HepG2 (cell line): ENCODE measurements around the gene APOC3. TPM values are rescaled to one million over a fixed set of nuclear protein-coding genes. Genes with fewer than 3 reads are reported as not detected.

ENCODE experiments used
- ATAC-seq: fragments of 200-7000 bp; cut with Tn5 transposase; 3 replicates; pipeline ENCODE4 v1.9.1; 2020; ENCODE audit warnings: mild to moderate bottlenecking, moderate library complexity
- Bru-seq: library from RNA; stranded (reverse); fragments of 400-500 nt; gene quantifications from one replicate; lab custom pipeline; 2021; lab: Mats Ljungman, UMichigan
- BruChase-seq, 2 experiments: library from RNA; stranded (reverse); fragments of 400-500 nt; gene quantifications; one replicate each; lab custom pipeline; 2021; lab: Mats Ljungman, UMichigan
- BruUV-seq: library from RNA; stranded (reverse); fragments of 400-500 nt; replicated peaks from 2 replicates; lab custom pipeline; 2021; lab: Mats Ljungman, UMichigan
- CTCF ChIA-PET: fragments of 300-600 bp; formaldehyde crosslinking; extraction: SDS; loops from one replicate; lab custom pipeline; 2021; ENCODE audit warnings: low total read pairs, inconsistent platforms, low intra/inter-chr PET ratio; lab: Yijun Ruan, JAX
- POLR2A ChIA-PET: fragments of 350-600 bp; sonication (Branson Sonifier 250); formaldehyde crosslinking; loops from one replicate; lab custom pipeline; 2020; ENCODE audit warnings: antibody characterized with exemption, inconsistent platforms; lab: Yijun Ruan, JAX
- DNase-seq: peaks from one replicate; pipeline ENCODE4 v3.0.0-alpha.2; 2015; ENCODE audit warnings: low spot score
- FAIRE-seq: peaks from 3 replicates; lab custom pipeline; 2011; peaks lifted over from hg19 to GRCh38; lab: Jason Lieb, UNC
- H2AFZ ChIP-seq: one replicate; pipeline ENCODE4 v1.6.1; 2011; ENCODE audit warnings: low read length, inconsistent platforms
- H3K27ac ChIP-seq: fragments of 300-600 bp; 3 replicates; pipeline ENCODE4 v1.8.0; 2011; ENCODE audit warnings: mixed run types, mild to moderate bottlenecking, mixed read lengths, low read length, inconsistent platforms; ENCODE audit not compliant: insufficient read depth; ENCODE audit errors: extremely low read length
- H3K27me3 ChIP-seq, 2 experiments: fragments of 200-600 bp in 1 of 2; 2 replicates in 1 of 2; 3 replicates in 1 of 2; pipeline versions ENCODE4 v1.6.0 to v1.8.0; 2011; ENCODE audit warnings: low read length in 2 of 2, mild to moderate bottlenecking in 2 of 2, moderate library complexity in 2 of 2, inconsistent platforms in 1 of 2; ENCODE audit not compliant: insufficient read depth in 2 of 2, control insufficient read depth in 1 of 2
- H3K36me3 ChIP-seq, 2 experiments: fragments of 200-600 bp in 1 of 2; replicated peaks in 1 of 2; 2 replicates in 1 of 2; 3 replicates in 1 of 2; pipeline versions ENCODE4 v1.5.1 to v1.8.0; 2011; ENCODE audit warnings: low read length in 2 of 2, inconsistent platforms in 1 of 2; ENCODE audit not compliant: insufficient read depth in 2 of 2, control insufficient read depth in 1 of 2
- H3K4me1 ChIP-seq: 2 replicates; pipeline ENCODE4 v1.5.1; 2012; ENCODE audit warnings: low read length, inconsistent platforms; ENCODE audit not compliant: insufficient read depth
- H3K4me2 ChIP-seq: 2 replicates; pipeline ENCODE4 v1.6.0; 2011; ENCODE audit warnings: low read depth, low read length, inconsistent platforms
- H3K4me3 ChIP-seq, 3 experiments: fragments of 200-600 bp in 1 of 3; sonication (generic), shearing (Covaris generic) in 1 of 3; replicated peaks in 1 of 3; 2 replicates each; pipeline ENCODE4 v1.5.1; 2011 to 2016; ENCODE audit warnings: low read length in 3 of 3, inconsistent platforms in 2 of 3, low read depth in 2 of 3, mild to moderate bottlenecking in 2 of 3, control low read depth in 1 of 3, mixed read lengths in 1 of 3; ENCODE audit not compliant: insufficient read depth in 1 of 3
- H3K79me2 ChIP-seq: one replicate; pipeline ENCODE4 v1.6.1; 2011; ENCODE audit warnings: low read length, inconsistent platforms; ENCODE audit not compliant: insufficient read depth
- H3K9ac ChIP-seq: 2 replicates; pipeline ENCODE4 v1.6.0; 2011; ENCODE audit warnings: mild to moderate bottlenecking, low read depth, low read length, inconsistent platforms; ENCODE audit not compliant: insufficient read depth
- H3K9me3 ChIP-seq: 2 replicates; pipeline ENCODE4 v1.5.1; 2012; ENCODE audit warnings: mild to moderate bottlenecking, low read length
- H4K20me1 ChIP-seq: 2 replicates; pipeline ENCODE4 v1.6.0; 2011; ENCODE audit warnings: inconsistent platforms, mild to moderate bottlenecking, low read length, moderate library complexity; ENCODE audit not compliant: insufficient read depth
- CBX5 ChIP-seq: sonication (generic); formaldehyde crosslinking; IDR thresholded peaks from 2 replicates; pipeline ENCODE4 v1.4.0; 2020; ENCODE audit warnings: missing genetic modification reagents, borderline replicate concordance
- CENPX ChIP-seq: sonication (generic); formaldehyde crosslinking; IDR thresholded peaks from 2 replicates; pipeline ENCODE4 v1.9.0; 2021; ENCODE audit warnings: mild to moderate bottlenecking, missing genetic modification reagents, moderate library complexity
- FOSL1 ChIP-seq: sonication (generic); formaldehyde crosslinking; IDR thresholded peaks from 2 replicates; pipeline ENCODE4 v1.9.0; 2021; ENCODE audit warnings: missing genetic modification reagents, borderline replicate concordance
- GABPA ChIP-seq, 2 experiments: IDR thresholded peaks; 2 replicates each; pipeline ENCODE4 v1.6.1; 2011 to 2016; ENCODE audit warnings: low read depth in 2 of 2, low read length in 1 of 2, missing biosample characterization in 1 of 2, missing genetic modification characterization in 1 of 2
- HNRNPL ChIP-seq: fragments of 200-400 bp; formaldehyde crosslinking; IDR thresholded peaks from 2 replicates; pipeline ENCODE4 v1.6.1; 2017; ENCODE audit warnings: mild to moderate bottlenecking, low read depth, low read length
- MYNN ChIP-seq: sonication (generic); formaldehyde crosslinking; IDR thresholded peaks from 2 replicates; pipeline ENCODE4 v1.4.0; 2020; ENCODE audit warnings: mild to moderate bottlenecking, low read depth, missing genetic modification reagents
- NFE2L1 ChIP-seq: sonication (generic); formaldehyde crosslinking; IDR thresholded peaks from 2 replicates; pipeline ENCODE4 v1.4.0; 2020; ENCODE audit warnings: missing genetic modification reagents, mild to moderate bottlenecking, borderline replicate concordance
- STAG1 ChIP-seq: sonication (generic); formaldehyde crosslinking; IDR thresholded peaks from 2 replicates; pipeline ENCODE4 v1.4.0; 2020; ENCODE audit warnings: missing genetic modification reagents
- TBX3 ChIP-seq: fragments of 450-650 bp; IDR thresholded peaks from 2 replicates; pipeline ENCODE4 v1.6.1; 2017; ENCODE audit warnings: antibody characterized with exemption, mild to moderate bottlenecking, inconsistent platforms, borderline replicate concordance
- ZBTB1 ChIP-seq: sonication (generic); formaldehyde crosslinking; IDR thresholded peaks from 2 replicates; pipeline ENCODE4 v1.4.0; 2020; ENCODE audit warnings: missing genetic modification reagents, borderline replicate concordance
- ZBTB14 ChIP-seq: sonication (generic); formaldehyde crosslinking; IDR thresholded peaks from 2 replicates; pipeline ENCODE4 v1.4.0; 2020; ENCODE audit warnings: missing genetic modification reagents
- ZSCAN20 ChIP-seq: sonication (generic); formaldehyde crosslinking; IDR thresholded peaks from 2 replicates; pipeline ENCODE4 v1.4.0; 2020; ENCODE audit warnings: missing genetic modification reagents, mild to moderate bottlenecking, borderline replicate concordance
- WGBS: methylation state at CpG from one replicate; pipeline ENCODE4 v1.1.6; 2017; ENCODE audit warnings: low lambda C conversion rate; 5-methylcytosine and 5-hydroxymethylcytosine counted together
- in situ Hi-C: cut with HindIII; loops from 2 replicates; pipeline ENCODE4 v1.10.0; 2017; ENCODE audit warnings: low pct_unique_long_range_greater_than_20kb; ENCODE audit not compliant: extremely low pct_ligation_motif_present
- intact Hi-C: fragments of 100-400 bp; cut with micrococcal nuclease; formaldehyde crosslinking; loops from one replicate; pipeline ENCODE4 v1.10.0; 2022; ENCODE audit not compliant: unreplicated experiment
- long read RNA-seq, 2 experiments: library from RNA in 1 of 2; library from polyadenylated mRNA in 1 of 2; stranded (forward) in 1 of 2; unstranded in 1 of 2; transcript quantifications; one replicate each; pipeline ENCODE4 v2.0.0, GENCODE V29; 2019 to 2022
- polyA minus RNA-seq, 3 experiments: library from RNA; depleted of rRNA, polyadenylated mRNA; stranded (reverse); fragments of >200 nt; gene quantifications; 2 replicates each; pipeline ENCODE4 v1.2.3, GENCODE V29; 2011; ENCODE audit warnings: low replicate concordance in 1 of 3
- polyA plus RNA-seq, 8 experiments: library from polyadenylated mRNA; depleted of rRNA in 3 of 8; stranded (reverse) in 7 of 8; unstranded in 1 of 8; fragments of >200 nt; fragmentation: Illumina TruSeq in 4 of 8; extraction: Trizol in 4 of 8; gene quantifications; 2 replicates each; pipeline versions ENCODE4 v1.2.1 to v1.2.3, GENCODE V29; 2011 to 2016; ENCODE audit warnings: low read depth in 4 of 8, missing spikeins in 1 of 8, mixed read lengths in 1 of 8; ENCODE audit not compliant: insufficient read depth in 1 of 8
- total RNA-seq, 5 experiments: library from RNA; depleted of rRNA; stranded (reverse); fragments of >200 nt; fragmentation: Illumina TruSeq; extraction: Trizol; gene quantifications; 2 replicates each; pipeline ENCODE4 v1.2.3, GENCODE V29; 2016; ENCODE audit warnings: low read depth in 1 of 5
- TF ChIP-seq, protein P1 (sequence below): IDR thresholded peaks from 2 replicates; pipeline ENCODE4 v1.6.1; 2016; ENCODE audit warnings: low read depth, control low read depth
- TF ChIP-seq, protein P2 (sequence below): sonication (generic); formaldehyde crosslinking; IDR thresholded peaks from 2 replicates; pipeline ENCODE4 v1.4.0; 2020; ENCODE audit warnings: missing genetic modification reagents

Gene APOC3
- total RNA-seq (2016; rRNA removed; fragmentation: Illumina TruSeq; extraction: Trizol) = 179 and 314 TPM in 2 replicates
- 470 and 617 TPM in 2 replicates for total RNA-seq (2016; cell fraction: cytosol; rRNA removed; fragmentation: Illumina TruSeq; extraction: Trizol; ENCODE audit: low read depth)
- total RNA-seq (2016; cell fraction: insoluble cytoplasmic fraction; rRNA removed; fragmentation: Illumina TruSeq; extraction: Trizol) = 191 and 310 TPM in 2 replicates
- 250 and 324 TPM in 2 replicates for total RNA-seq (2016; cell fraction: membrane; rRNA removed; fragmentation: Illumina TruSeq; extraction: Trizol)
- total RNA-seq (2016; cell fraction: nucleus; rRNA removed; fragmentation: Illumina TruSeq; extraction: Trizol) = 211 and 238 TPM in 2 replicates
- 687 and 1,005 TPM in 2 replicates for polyA plus RNA-seq (2011; rRNA removed)
- 944 and 988 TPM in 2 replicates for polyA plus RNA-seq (2011; cell fraction: cytosol; rRNA removed)
- polyA plus RNA-seq (2011; cell fraction: nucleus; rRNA removed) = 255 and 392 TPM in 2 replicates
- 921 and 1,213 TPM in 2 replicates for polyA plus RNA-seq (2012)
- 724 and 925 TPM in 2 replicates for polyA plus RNA-seq (2016; cell fraction: cytosol; fragmentation: Illumina TruSeq; extraction: Trizol; ENCODE audit: low read depth)
- 243 and 253 TPM in 2 replicates for polyA plus RNA-seq (2016; cell fraction: insoluble cytoplasmic fraction; fragmentation: Illumina TruSeq; extraction: Trizol; ENCODE audit: low read depth)
- polyA plus RNA-seq (2016; cell fraction: membrane; fragmentation: Illumina TruSeq; extraction: Trizol; ENCODE audit: low read depth) = 332 and 399 TPM in 2 replicates
- 479 and 488 TPM in 2 replicates for polyA plus RNA-seq (2016; cell fraction: nucleus; fragmentation: Illumina TruSeq; extraction: Trizol; ENCODE audit: insufficient read depth, low read depth)
- 493 TPM in 1 of 2 replicates, not detected in the other for polyA minus RNA-seq (2011; rRNA and poly(A)+ RNA removed; ENCODE audit: low replicate concordance)
- 182 and 185 TPM in 2 replicates for polyA minus RNA-seq (2011; cell fraction: cytosol; rRNA and poly(A)+ RNA removed)
- 38.8 and 66.1 TPM in 2 replicates for polyA minus RNA-seq (2011; cell fraction: nucleus; rRNA and poly(A)+ RNA removed)
- percentile 91 among the genes with signal in this experiment for Bru-seq, nascent RNA
- BruChase-seq, experiment 1, labeled RNA remaining after a 6-hour chase = percentile 75 among the genes with signal in this experiment
- BruChase-seq, experiment 2, labeled RNA remaining after a 2-hour chase = percentile 68 among the genes with signal in this experiment
- long read RNA-seq, experiment 1, transcript APOC3-201 (4 exons, 550 nt) = major isoform, 509 of 622 reads
- long read RNA-seq, experiment 1, transcript APOC3-205 (3 exons, 541 nt) = minor isoform, 40 of 622 reads
- long read RNA-seq, experiment 1, partial matches to known transcripts = 15 of 622 reads
- long read RNA-seq, experiment 1, other reads (novel, unspliced or antisense) = 56 of 622 reads
- long read RNA-seq, experiment 2, transcript APOC3-201 (4 exons, 550 nt) = major isoform, 286 of 470 reads
- long read RNA-seq, experiment 2, transcript APOC3-205 (3 exons, 541 nt) = minor isoform, 69 of 470 reads
- long read RNA-seq, experiment 2, partial matches to known transcripts = 41 of 470 reads
- long read RNA-seq, experiment 2, other reads (novel, unspliced or antisense) = 74 of 470 reads

DNA sequence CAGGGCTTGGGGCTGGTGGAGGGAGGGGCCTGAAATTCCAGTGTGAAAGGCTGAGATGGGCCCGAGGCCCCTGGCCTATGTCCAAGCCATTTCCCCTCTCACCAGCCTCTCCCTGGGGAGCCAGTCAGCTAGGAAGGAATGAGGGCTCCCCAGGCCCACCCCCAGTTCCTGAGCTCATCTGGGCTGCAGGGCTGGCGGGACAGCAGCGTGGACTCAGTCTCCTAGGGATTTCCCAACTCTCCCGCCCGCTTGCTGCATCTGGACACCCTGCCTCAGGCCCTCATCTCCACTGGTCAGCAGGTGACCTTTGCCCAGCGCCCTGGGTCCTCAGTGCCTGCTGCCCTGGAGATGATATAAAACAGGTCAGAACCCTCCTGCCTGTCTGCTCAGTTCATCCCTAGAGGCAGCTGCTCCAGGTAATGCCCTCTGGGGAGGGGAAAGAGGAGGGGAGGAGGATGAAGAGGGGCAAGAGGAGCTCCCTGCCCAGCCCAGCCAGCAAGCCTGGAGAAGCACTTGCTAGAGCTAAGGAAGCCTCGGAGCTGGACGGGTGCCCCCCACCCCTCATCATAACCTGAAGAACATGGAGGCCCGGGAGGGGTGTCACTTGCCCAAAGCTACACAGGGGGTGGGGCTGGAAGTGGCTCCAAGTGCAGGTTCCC is at the start of gene APOC3:
TSS of gene APOC3 (plus strand) at position 383 of the 659 bp plus-strand sequence. CDS start 676 bp downstream, outside the sequence.
- H3K9ac ChIP-seq = peak within 1 kb of the TSS; percentile 82
- no peaks in the 10 kb centered on the region for H4K20me1 ChIP-seq
- peaks cover 29% of the 10 kb centered on the region for H3K79me2 ChIP-seq
- in situ Hi-C loops (no loop called here), intact Hi-C loops (loop anchor here (1.0 kb wide), 1 partner anchor 21 kb away; no protein-coding TSS in a partner anchor)
- DNase-seq = peak; percentile 85
- peak; percentile 12 for FAIRE-seq
- peak; percentile 36 for ATAC-seq
- H3K4me2 ChIP-seq = peak within 1 kb of the TSS; percentile 97
- CTCF ChIA-PET = interaction anchor here (2.3 kb wide), 1 partner anchor 37 kb away, joined by 12 read pairs; the partner anchor contains the start of gene APOA5
- no peak within 1 kb of the TSS for H2AFZ ChIP-seq
- peak within 1 kb of the TSS; percentile 61 to 79 (median 62) for H3K4me3 ChIP-seq
- POLR2A ChIA-PET = interaction anchor here (0.6 to 18.4 kb wide), 23 partner anchors 8 to 470 kb away, joined by 3 to 1365 read pairs (median 5); partner anchors contain the start of genes APOA1, APOA5, BUD13 and PAFAH1B2
- peaks cover 95% of the 10 kb centered on the region for H3K4me1 ChIP-seq
- no peaks in the 10 kb centered on the region for H3K27me3 ChIP-seq
- H3K27ac ChIP-seq = peak within 1 kb of the TSS; percentile 99
- H3K36me3 ChIP-seq = no peaks in the 10 kb centered on the region; a peak in 1 of 5 replicates
- no peaks in the 10 kb centered on the region for H3K9me3 ChIP-seq
- WGBS = 3% methylated on average over 5 of the region's 9 CpGs
- no TSS peak for BruUV-seq
- no peak for TF ChIP-seq CENPX (CRISPR knock-in tag)
- TF ChIP-seq, protein P1, sequence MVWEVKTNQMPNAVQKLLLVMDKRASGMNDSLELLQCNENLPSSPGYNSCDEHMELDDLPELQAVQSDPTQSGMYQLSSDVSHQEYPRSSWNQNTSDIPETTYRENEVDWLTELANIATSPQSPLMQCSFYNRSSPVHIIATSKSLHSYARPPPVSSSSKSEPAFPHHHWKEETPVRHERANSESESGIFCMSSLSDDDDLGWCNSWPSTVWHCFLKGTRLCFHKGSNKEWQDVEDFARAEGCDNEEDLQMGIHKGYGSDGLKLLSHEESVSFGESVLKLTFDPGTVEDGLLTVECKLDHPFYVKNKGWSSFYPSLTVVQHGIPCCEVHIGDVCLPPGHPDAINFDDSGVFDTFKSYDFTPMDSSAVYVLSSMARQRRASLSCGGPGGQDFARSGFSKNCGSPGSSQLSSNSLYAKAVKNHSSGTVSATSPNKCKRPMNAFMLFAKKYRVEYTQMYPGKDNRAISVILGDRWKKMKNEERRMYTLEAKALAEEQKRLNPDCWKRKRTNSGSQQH (CRISPR knock-in tag) = no peak
- no peak for TF ChIP-seq GABPA (IDR thresholded peaks at IDR 0.05; ENCODE audit: low read depth, low read length)
- TF ChIP-seq GABPA (CRISPR knock-in tag; IDR thresholded peaks at IDR 0.05; ENCODE audit: low read depth) = no peak
- TF ChIP-seq STAG1 (CRISPR knock-in tag) = no peak
- TF ChIP-seq CBX5 (CRISPR knock-in tag) = peak; percentile 64; the same call in 1 of the 2 replicates
- no peak for TF ChIP-seq FOSL1 (CRISPR knock-in tag)
- TF ChIP-seq MYNN (CRISPR knock-in tag) = no peak
- TF ChIP-seq NFE2L1 (CRISPR knock-in tag) = no peak
- TF ChIP-seq ZSCAN20 (CRISPR knock-in tag) = no peak
- TF ChIP-seq ZBTB1 = no peak
- TF ChIP-seq, protein P2, sequence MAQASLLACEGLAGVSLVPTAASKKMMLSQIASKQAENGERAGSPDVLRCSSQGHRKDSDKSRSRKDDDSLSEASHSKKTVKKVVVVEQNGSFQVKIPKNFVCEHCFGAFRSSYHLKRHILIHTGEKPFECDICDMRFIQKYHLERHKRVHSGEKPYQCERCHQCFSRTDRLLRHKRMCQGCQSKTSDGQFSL (CRISPR knock-in tag) = 0 out of 2 replicates have a peak, but pooled peaks have one; percentile 4
- TF ChIP-seq TBX3 = no peak
- TF ChIP-seq HNRNPL = peak; percentile 86; the same call in 1 of the 2 replicates
- TF ChIP-seq ZBTB14 (CRISPR knock-in tag) = no peak
